ENCODE measurements around the gene CCT3.

Gene CCT3

GRCh38 chr1:156319664-156320063, 18.4 kb downstream of the CCT3 start:
- no peak for DNase-seq

DNA sequence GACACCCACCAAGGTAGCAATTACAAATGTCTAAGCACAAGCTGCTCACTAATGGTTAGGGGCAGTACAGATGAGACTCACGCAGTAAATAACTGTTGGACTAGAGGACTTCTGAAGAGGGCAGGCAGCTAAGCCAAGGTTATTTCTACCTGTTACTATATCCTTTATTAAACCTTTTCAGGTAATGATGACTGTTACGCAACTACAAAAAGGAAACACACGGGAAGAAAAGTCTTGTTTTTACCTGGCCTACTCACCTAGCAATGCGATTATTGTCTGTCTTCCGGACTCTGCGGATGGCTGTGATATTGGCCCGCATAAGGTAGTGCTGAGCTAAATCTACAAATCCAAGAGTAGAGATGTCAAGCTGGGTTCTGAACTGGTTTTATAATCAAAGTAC, 21.2 kb downstream of the CCT3 start:
- DNase-seq = no peak

GRCh38 chr1:156310962-156311361, 27.1 kb downstream of the CCT3 start:
- no peak for DNase-seq

- no peak for DNase-seq
Observed at GRCh38 chr1:156308078-156308477, 30.0 kb downstream of the CCT3 start.

DNA sequence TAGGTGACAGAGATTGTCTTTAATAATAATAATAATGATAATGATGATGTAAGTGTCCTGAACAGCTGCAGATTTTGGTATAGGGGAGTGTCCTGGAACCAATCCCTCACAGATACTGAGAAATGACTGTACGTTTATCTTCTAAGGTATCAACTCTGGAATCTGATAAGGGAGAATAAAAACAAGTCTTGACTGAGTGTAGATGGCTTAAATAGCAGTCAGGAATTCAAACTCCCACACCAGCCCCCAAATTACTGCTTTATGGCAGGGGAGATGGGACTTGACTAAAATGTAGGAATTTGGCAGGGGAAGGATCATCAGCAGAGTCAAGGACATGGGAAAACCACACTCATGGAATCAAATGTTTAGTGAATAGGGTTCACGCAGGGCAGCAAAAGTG, 32.9 kb downstream of the CCT3 start:
- no peak for DNase-seq

DNA sequence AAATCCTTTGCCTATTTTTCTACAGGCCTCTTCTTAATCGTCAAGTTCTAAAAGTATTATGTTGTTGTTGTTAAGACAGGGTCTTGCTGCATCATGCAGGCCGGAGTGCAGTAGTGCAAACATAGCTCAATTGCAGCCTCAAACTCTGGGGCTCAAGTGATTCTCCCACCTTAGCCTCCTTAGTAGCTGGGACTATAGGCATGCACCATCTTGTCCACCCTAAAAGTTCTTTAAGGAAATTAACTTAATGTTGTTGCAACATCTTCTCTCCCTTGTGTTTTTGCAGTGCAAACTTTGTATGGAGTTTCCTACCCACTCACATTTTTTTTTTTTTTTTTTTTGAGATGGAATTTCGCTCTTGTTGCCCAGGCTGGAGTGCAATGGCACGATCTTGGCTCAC, 34.9 kb downstream of the CCT3 start:
- no peak for DNase-seq

GRCh38 chr1:156298852-156299357, 39.2 kb downstream of the CCT3 start, which contains the start of gene VHLL:
VHLL (minus strand) TSS chr1:156299307; CDS start chr1:156299189, 118 bp downstream.
- DNase-seq = no peak

DNA sequence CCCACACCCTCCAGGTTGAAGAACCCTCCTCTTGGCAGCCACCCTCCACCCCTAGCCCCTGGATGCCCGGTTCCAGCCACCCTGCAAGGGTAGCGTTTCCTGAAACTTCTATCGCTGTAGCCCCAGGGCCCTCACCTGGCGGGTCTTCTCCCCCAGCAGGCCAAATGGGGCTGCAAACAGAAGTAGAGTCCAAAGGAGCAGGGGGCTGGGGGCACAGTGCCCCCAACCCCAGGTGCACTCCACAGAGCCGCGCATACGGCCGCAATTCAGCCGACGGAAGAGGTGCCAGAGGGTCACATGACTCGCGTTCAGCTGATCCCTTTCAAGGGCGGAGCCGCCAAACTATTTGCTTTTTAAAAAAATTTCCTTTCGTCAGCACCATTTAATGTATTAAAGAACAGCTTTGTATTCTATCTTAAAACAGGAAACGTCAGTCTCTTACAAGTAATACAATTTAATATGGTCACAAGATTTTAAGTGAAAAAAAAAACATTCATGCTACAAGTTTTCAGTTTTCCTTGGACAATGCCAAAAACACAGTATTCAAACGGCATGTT, 42.6 kb downstream of the CCT3 start, which contains the start of gene GLMP:
TSS of gene GLMP (minus strand) at position 289 of the 557 bp plus-strand sequence. CDS start at position 255, 34 bp downstream.
- peak; percentile 75 for DNase-seq

- no peak for DNase-seq
Observed at GRCh38 chr1:156293895-156294294, 44.2 kb downstream of the CCT3 start.

- no peak for DNase-seq
Observed at GRCh38 chr1:156293098-156293434, 45.0 kb downstream of the CCT3 start.

DNA sequence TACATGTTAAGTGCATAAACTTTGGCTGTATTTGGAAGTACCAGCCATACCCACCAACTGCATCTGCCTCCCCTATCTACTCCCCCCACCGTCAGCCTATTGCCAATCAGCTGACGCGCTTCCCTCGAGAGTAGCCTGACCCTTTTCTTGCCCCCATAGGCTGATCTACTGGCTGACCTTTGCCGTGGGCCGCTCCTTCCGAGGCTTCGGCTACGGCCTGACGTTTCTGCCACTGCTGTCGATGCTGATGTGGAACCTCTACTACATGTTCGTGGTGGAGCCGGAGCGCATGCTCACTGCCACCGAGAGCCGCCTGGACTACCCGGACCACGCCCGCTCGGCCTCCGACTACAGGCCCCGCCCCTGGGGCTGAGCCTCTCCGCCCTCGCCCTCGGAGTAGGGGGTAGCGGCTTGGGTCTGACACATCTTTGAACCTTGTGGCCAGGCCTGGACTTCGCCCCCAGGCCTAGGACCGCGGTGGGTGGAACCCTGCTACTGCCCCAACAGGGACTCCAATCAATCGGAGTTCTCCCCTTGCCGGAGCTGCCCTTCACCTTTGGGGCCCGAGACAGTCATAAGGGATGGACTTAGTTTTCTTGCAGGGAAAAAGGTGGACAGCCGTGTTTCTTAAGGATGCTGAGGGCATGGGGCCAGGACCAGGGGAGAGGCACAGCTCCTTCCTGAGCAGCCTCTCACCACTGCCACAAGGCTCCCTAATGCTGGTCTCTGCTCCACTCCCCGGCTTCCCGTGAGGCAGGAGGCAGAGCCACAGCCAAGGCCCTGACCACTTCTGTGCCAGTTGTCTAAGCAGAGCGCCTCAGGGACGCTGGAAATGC, 46.6 kb downstream of the CCT3 start:
- no peak for DNase-seq

GRCh38 chr1:156289857-156290256, 48.2 kb downstream of the CCT3 start:
- no peak for DNase-seq

DNA sequence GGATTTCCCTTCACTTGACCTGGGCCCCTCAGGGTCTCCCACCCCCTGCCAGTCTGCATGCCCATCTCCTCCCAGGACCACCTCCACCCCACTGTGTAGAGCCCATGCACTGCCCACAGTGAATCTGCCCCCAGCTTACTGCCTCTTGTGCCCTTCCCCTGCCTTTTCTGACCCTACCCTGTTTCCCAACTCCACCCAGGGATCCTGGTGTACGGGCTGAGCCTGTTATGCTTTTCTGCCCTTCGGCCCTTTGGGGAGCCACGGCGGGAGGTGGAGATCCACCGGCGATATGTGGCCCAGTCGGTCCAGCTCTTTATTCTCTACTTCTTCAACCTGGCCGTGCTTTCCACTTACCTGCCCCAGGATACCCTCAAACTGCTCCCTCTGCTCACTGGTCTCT, 52.0 kb downstream of the CCT3 start:
- DNase-seq = no peak

GRCh38 chr1:156285437-156285836, 52.7 kb downstream of the CCT3 start:
- DNase-seq = no peak

DNA sequence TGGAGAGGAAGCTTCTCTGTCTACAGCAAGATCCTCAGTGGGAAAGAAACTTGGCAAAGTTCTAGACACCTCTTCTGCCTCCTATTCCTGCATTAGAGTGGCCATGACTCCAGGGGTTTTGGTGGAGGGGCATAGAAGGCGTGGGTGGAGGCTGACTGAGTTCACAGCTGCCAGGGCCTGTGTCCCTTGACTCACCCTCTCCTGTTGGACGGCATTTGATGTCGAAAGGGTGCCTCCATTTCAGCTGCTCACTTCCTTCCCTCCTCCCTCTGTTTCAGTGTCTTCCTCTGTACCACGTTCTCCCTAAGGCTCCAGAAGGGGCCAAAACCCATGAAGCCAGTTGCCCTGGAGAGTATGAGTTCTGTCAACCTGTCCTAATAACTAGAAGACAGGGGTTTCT, 53.3 kb downstream of the CCT3 start:
- no peak for DNase-seq

GRCh38 chr1:156284112-156284511, 54.0 kb downstream of the CCT3 start, which contains the start of gene TMEM79:
TMEM79 (plus strand) TSS chr1:156284325; CDS start chr1:156285227, 902 bp downstream.
- DNase-seq = no peak

- DNase-seq = no peak
Observed at GRCh38 chr1:156283521-156283920, 54.6 kb downstream of the CCT3 start.

DNA sequence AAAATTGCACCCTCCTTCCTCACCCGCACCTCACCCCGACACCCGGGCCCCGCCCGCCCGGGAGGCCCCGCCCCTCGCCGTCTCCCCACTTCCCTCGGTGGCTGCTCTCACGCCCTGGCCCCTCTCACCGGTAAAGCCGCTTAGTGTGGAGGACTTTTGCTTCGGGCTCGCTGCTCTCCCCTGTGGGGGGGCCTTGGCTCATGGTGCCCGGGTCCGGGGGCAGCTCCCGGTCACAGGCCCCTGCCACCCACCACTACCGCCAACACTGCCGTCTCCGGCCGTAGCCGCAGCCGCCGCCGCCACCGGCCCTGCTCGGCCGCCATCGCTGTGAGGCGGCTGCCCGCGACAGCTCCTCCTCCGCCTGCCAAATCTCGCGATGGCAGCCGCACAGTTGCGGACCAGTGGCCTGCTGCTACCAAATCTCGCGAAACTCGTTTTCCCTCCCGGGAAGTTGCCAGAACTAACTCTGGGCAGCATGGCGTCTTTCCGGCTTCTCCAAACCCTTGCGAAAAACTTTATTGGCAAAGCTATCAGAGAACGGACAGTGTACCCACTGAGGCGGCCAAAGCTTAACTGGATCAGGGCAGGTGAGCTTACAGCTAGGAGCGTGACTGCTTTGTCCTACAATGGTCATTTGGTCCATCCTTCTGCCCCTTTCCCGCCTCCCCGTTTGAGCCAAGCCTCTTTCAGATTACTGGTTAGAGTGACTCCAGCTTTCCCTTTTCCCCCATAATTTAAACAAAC, 55.4 kb downstream of the CCT3 start, which contains the start of gene SMG5:
TSS of gene SMG5 (minus strand) at position 347 of the 744 bp plus-strand sequence. CDS start at position 202, 145 bp downstream.
- peak; percentile 94 for DNase-seq

GRCh38 chr1:156281693-156282478, 56.2 kb downstream of the CCT3 start:
- DNase-seq = peak; percentile 63

DNA sequence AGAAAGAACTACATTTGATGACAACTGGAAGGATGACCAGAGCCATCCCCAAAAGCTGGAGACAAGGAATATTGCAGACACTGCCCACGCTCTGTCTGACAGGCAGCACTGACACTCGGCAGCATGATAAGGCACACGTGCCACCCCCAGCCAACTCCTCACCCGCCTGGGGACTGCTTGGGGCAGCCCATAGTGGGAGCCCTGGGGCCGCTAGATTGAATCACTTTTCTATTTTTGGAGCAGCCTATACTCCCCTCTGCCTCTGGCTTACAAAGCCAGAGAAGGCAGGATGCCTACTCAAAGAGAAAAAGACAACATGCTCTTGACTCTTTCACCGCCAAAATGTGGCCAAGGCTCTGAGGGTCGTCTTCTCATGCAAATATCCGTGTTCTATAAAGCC, 56.8 kb downstream of the CCT3 start:
- DNase-seq = peak; percentile 78

GRCh38 chr1:156279837-156280236, 58.3 kb downstream of the CCT3 start:
- DNase-seq = no peak

DNA sequence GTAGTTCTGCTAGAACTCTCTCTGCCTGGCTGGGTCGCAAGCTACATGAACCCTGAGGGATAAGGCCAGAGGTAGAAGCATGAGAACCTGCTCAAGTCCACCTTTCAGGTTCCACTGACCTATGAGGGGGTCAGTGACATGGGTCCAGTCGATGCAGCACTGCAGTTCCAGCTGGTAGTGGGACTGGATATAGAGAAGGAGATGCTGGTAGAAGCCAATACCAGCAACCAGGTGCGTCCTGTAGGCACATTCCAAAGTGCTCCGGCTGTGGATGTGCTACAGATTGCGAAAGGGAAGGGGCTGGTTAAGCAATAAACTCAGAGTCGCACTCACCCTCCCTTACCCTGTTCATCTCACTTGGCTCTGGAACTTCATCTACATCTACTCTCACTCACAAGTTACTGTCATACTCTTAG, 61.1 kb downstream of the CCT3 start:
- no peak for DNase-seq
